K562 (cell line): Measurements from ENCODE around the gene RPF1. TPM values are rescaled to one million over a fixed set of nuclear protein-coding genes. Genes with fewer than 3 reads are reported as not detected.
"Not testable (repeated sequence)": the region's sequence is repeated elsewhere in the genome, so short reads cannot be mapped to it uniquely, and the experiment has no call there.

Experiments used
- ATAC-seq: fragments of 200-7000 bp; cut with Tn5 transposase; 3 replicates; pipeline ENCODE4 v1.9.1; 2020; ENCODE audit warnings: moderate library complexity
- BruUV-seq: library from RNA; stranded (reverse); fragments of 400-500 nt; replicated peaks from 2 replicates; lab custom pipeline; 2021; lab: Mats Ljungman, UMichigan
- CTCF ChIA-PET: fragments of 300-600 bp; formaldehyde crosslinking; extraction: SDS; loops from one replicate; lab custom pipeline; 2021; ENCODE audit warnings: low intra/inter-chr PET ratio; lab: Yijun Ruan, JAX
- POLR2A ChIA-PET: fragments of 300-600, 350-650 bp; sonication (Branson Sonifier 250); formaldehyde crosslinking; extraction: SDS; loops from one replicate; lab custom pipeline; 2021; ENCODE audit warnings: antibody characterized with exemption, inconsistent platforms; lab: Yijun Ruan, JAX
- DNase-seq, 4 experiments: peaks; one replicate each; pipeline versions ENCODE4 v3.0.0 to v3.0.0-alpha.2; 2011 to 2018; ENCODE audit warnings: low spot score in 3 of 4, mixed read lengths in 3 of 4; ENCODE audit errors: extremely low read depth in 1 of 4
- FAIRE-seq: peaks from 2 replicates; lab custom pipeline; 2011; peaks lifted over from hg19 to GRCh38; lab: Jason Lieb, UNC
- H2AFZ ChIP-seq: 2 replicates; pipeline ENCODE4 v1.6.0; 2011; ENCODE audit warnings: low read depth, low read length, control low read depth, inconsistent platforms
- H3K27ac ChIP-seq: fragments of 200-600 bp; 3 replicates; pipeline ENCODE4 v1.8.0; 2011; ENCODE audit warnings: low read depth, mild to moderate bottlenecking, control low read depth, inconsistent platforms, low read length, moderate library complexity, mixed read lengths; ENCODE audit errors: extremely low read depth
- H3K27me3 ChIP-seq, 2 experiments: fragments of 300-600 bp in 1 of 2; 2 replicates in 1 of 2; 3 replicates in 1 of 2; pipeline versions ENCODE4 v1.6.0 to v1.8.0; 2011; ENCODE audit warnings: inconsistent platforms in 2 of 2, low read length in 2 of 2, mild to moderate bottlenecking in 1 of 2, mixed read lengths in 1 of 2, moderate library complexity in 1 of 2; ENCODE audit not compliant: control insufficient read depth in 2 of 2, insufficient read depth in 2 of 2
- H3K36me3 ChIP-seq: fragments of 300-600 bp; 3 replicates; pipeline ENCODE4 v1.8.0; 2011; ENCODE audit warnings: mild to moderate bottlenecking, low read length, inconsistent platforms; ENCODE audit not compliant: control insufficient read depth, insufficient read depth
- H3K4me1 ChIP-seq, 2 experiments: fragments of 200-600 bp in 1 of 2; replicated peaks in 1 of 2; 2 replicates in 1 of 2; 3 replicates in 1 of 2; pipeline versions ENCODE4 v1.5.1 to v1.8.0; 2011; ENCODE audit warnings: inconsistent platforms in 2 of 2, low read length in 2 of 2, mild to moderate bottlenecking in 1 of 2, mixed read lengths in 1 of 2, moderate library complexity in 1 of 2; ENCODE audit not compliant: control insufficient read depth in 2 of 2, insufficient read depth in 2 of 2
- H3K4me2 ChIP-seq: 2 replicates; pipeline ENCODE4 v1.6.1; 2011; ENCODE audit warnings: low read length, control low read depth, inconsistent platforms, mixed read lengths; ENCODE audit not compliant: insufficient read depth
- H3K4me3 ChIP-seq: fragments of 200-600 bp; sonication (generic), shearing (Covaris generic); 2 replicates; pipeline ENCODE4 v1.5.1; 2016; ENCODE audit warnings: control low read depth, inconsistent platforms
- H3K79me2 ChIP-seq: fragments of 200-600 bp; 3 replicates; pipeline ENCODE4 v1.8.0; 2011; ENCODE audit warnings: low read length, inconsistent platforms; ENCODE audit not compliant: control insufficient read depth, insufficient read depth
- H3K9ac ChIP-seq, 2 experiments: 2 replicates each; pipeline versions ENCODE4 v1.6.0 to v1.6.1; 2011; ENCODE audit warnings: low read depth in 2 of 2, low read length in 2 of 2, control low read depth in 1 of 2, inconsistent platforms in 1 of 2, mild to moderate bottlenecking in 1 of 2, mixed read lengths in 1 of 2; ENCODE audit not compliant: insufficient read depth in 1 of 2
- H3K9me1 ChIP-seq: one replicate; pipeline ENCODE4 v1.6.0; 2011; ENCODE audit warnings: inconsistent platforms, mild to moderate bottlenecking, low read length, moderate library complexity; ENCODE audit not compliant: control insufficient read depth, insufficient read depth
- H3K9me3 ChIP-seq: replicated peaks from 2 replicates; pipeline ENCODE4 v1.5.1; 2011; ENCODE audit warnings: low read depth, low read length, inconsistent platforms; ENCODE audit not compliant: control insufficient read depth, insufficient read depth
- H4K20me1 ChIP-seq: replicated peaks from 2 replicates; pipeline ENCODE4 v1.6.1; 2011; ENCODE audit warnings: low read length, inconsistent platforms, mixed read lengths; ENCODE audit not compliant: control insufficient read depth, insufficient read depth
- CC2D1A ChIP-seq: fragments of 450-650 bp; IDR thresholded peaks from 2 replicates; pipeline ENCODE4 v1.6.1; 2017; ENCODE audit warnings: mild to moderate bottlenecking
- GTF3C2 ChIP-seq: IDR thresholded peaks from 3 replicates; pipeline ENCODE4 v1.6.1; 2011; ENCODE audit warnings: borderline replicate concordance, mild to moderate bottlenecking, moderate library complexity; ENCODE audit not compliant: insufficient read length; ENCODE audit errors: extremely low read depth
- RBFOX2 ChIP-seq: fragments of 200-400 bp; formaldehyde crosslinking; IDR thresholded peaks from 2 replicates; pipeline ENCODE4 v1.6.1; 2017; ENCODE audit warnings: low read depth, mild to moderate bottlenecking, low read length, moderate library complexity
- SOX6 ChIP-seq: fragments of 450-650 bp; IDR thresholded peaks from 2 replicates; pipeline ENCODE4 v1.6.1; 2014; ENCODE audit warnings: mild to moderate bottlenecking
- ZFX ChIP-seq: sonication (generic); formaldehyde crosslinking; IDR thresholded peaks from 2 replicates; pipeline ENCODE4 v1.8.0; 2022; ENCODE audit warnings: mild to moderate bottlenecking, missing genetic modification reagents, moderate library complexity
- WGBS: fragments of 100-300 bp; shearing (Covaris generic); methylation state at CpG from one replicate; pipeline ENCODE4 v1.1.6; 2016; ENCODE audit warnings: low coverage, mixed read lengths; ENCODE audit not compliant: insufficient coverage; ENCODE audit errors: missing lambda C conversion rate; 5-methylcytosine and 5-hydroxymethylcytosine counted together
- in situ Hi-C: fragments of 300-500 bp; cut with MboI; formaldehyde crosslinking; loops from 4 replicates; pipeline ENCODE4 v1.15.0; 2018; ENCODE audit warnings: inconsistent platforms, mixed read lengths
- intact Hi-C: fragments of 100-400 bp; cut with micrococcal nuclease; formaldehyde crosslinking; loops from 2 replicates; pipeline ENCODE4 v1.14.2; 2022
- polyA plus RNA-seq, 8 experiments: library from polyadenylated mRNA; depleted of rRNA in 4 of 8; stranded (reverse) in 5 of 8; unstranded in 3 of 8; fragments of >200 nt; fragmentation: Nextera tagmentation in 2 of 8; fragmentation: Illumina TruSeq in 1 of 8; extraction: Ambion mirVana in 2 of 8; extraction: Trizol in 1 of 8; gene quantifications; 2 replicates each; pipeline versions ENCODE4 v1.2.1 to v1.2.3, GENCODE V29; 2011 to 2014; ENCODE audit warnings: inconsistent platforms in 1 of 8, missing spikeins in 1 of 8
- total RNA-seq, 7 experiments: library from RNA; depleted of rRNA in 6 of 7; stranded (reverse); fragments of >200 nt in 6 of 7; fragmentation: Illumina TruSeq in 2 of 7; extraction: Trizol in 2 of 7; gene quantifications; 2 replicates each; pipeline versions ENCODE4 v1.2.1 to v1.2.3, GENCODE V29; 2011 to 2021; ENCODE audit warnings: low replicate concordance in 1 of 7
- TF ChIP-seq, protein P1 (sequence below): fragments of 450-650 bp; IDR thresholded peaks from 2 replicates; pipeline ENCODE4 v1.6.1; 2017; ENCODE audit warnings: antibody characterized with exemption, mild to moderate bottlenecking
- TF ChIP-seq, protein P2 (sequence below), 2 experiments: fragments of 450-650 bp; IDR thresholded peaks; 2 replicates each; pipeline ENCODE4 v1.6.1; 2016
- TF ChIP-seq, protein P3 (sequence below): fragments of 450-650 bp; formaldehyde crosslinking; IDR thresholded peaks from 2 replicates; pipeline ENCODE4 v1.4.0; 2020; ENCODE audit warnings: mild to moderate bottlenecking, mixed read lengths

The RPF1 gene
- total and polyA plus RNA-seq, 9 of the 15 experiments (the other 6 are each of a cell fraction or from before 2014, with no cell fraction given), result 52.4 to 156 (median 90.2) TPM

GRCh38 chr1:84507887-84508286 lies 28.8 kb downstream of the RPF1 start:
- BruUV-seq, in situ Hi-C loops, H3K27me3 ChIP-seq, CTCF ChIA-PET, H3K9me1 ChIP-seq, FAIRE-seq, ATAC-seq, H3K9me3 ChIP-seq: not testable (repeated sequence)
- H3K36me3 ChIP-seq, result peaks cover 23% of the 10 kb centered on the region
- peak in 1 of 4 experiments; percentile 29 for DNase-seq
- 31% methylated on average over 14 of the region's 14 CpGs for WGBS
- peak overlapping the region; percentile 73 for H3K4me2 ChIP-seq
- H4K20me1 ChIP-seq, result peaks cover 18% of the 10 kb centered on the region
- peaks cover 4 to 10% of the 10 kb centered on the region in 2 experiments; a peak in 4 of 5 replicates for H3K4me1 ChIP-seq
- H3K79me2 ChIP-seq, result peaks cover 52% of the 10 kb centered on the region
- POLR2A ChIA-PET, result interaction anchor here (1.0 kb wide), 1 partner anchor 14 kb away, joined by 3 read pairs; no protein-coding TSS in a partner anchor
- intact Hi-C loops, result loop anchor here (2.0 to 10.0 kb wide), 3 partner anchors 113 to 203 kb away; partner anchors contain the start of gene SAMD13
- peak overlapping the region; percentile 91 for H2AFZ ChIP-seq
- peak overlapping the region; percentile 74 to 98; a peak in 3 of 4 replicates for H3K9ac ChIP-seq
- peak overlapping the region; percentile 97 for H3K27ac ChIP-seq
- H3K4me3 ChIP-seq, result peak overlapping the region; percentile 69
- TF ChIP-seq, protein P1, sequence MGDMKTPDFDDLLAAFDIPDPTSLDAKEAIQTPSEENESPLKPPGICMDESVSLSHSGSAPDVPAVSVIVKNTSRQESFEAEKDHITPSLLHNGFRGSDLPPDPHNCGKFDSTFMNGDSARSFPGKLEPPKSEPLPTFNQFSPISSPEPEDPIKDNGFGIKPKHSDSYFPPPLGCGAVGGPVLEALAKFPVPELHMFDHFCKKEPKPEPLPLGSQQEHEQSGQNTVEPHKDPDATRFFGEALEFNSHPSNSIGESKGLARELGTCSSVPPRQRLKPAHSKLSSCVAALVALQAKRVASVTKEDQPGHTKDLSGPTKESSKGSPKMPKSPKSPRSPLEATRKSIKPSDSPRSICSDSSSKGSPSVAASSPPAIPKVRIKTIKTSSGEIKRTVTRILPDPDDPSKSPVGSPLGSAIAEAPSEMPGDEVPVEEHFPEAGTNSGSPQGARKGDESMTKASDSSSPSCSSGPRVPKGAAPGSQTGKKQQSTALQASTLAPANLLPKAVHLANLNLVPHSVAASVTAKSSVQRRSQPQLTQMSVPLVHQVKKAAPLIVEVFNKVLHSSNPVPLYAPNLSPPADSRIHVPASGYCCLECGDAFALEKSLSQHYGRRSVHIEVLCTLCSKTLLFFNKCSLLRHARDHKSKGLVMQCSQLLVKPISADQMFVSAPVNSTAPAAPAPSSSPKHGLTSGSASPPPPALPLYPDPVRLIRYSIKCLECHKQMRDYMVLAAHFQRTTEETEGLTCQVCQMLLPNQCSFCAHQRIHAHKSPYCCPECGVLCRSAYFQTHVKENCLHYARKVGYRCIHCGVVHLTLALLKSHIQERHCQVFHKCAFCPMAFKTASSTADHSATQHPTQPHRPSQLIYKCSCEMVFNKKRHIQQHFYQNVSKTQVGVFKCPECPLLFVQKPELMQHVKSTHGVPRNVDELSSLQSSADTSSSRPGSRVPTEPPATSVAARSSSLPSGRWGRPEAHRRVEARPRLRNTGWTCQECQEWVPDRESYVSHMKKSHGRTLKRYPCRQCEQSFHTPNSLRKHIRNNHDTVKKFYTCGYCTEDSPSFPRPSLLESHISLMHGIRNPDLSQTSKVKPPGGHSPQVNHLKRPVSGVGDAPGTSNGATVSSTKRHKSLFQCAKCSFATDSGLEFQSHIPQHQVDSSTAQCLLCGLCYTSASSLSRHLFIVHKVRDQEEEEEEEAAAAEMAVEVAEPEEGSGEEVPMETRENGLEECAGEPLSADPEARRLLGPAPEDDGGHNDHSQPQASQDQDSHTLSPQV, result 0 out of 2 replicates have a peak, but pooled peaks have one; percentile 49
- TF ChIP-seq GTF3C2 (peak; percentile 39), RBFOX2 (peak; percentile 14; the same call in 1 of the 2 replicates), ZFX (CRISPR knock-in tag) (peak; percentile 74), CC2D1A (peak; percentile 65; the same call in 1 of the 2 replicates), SOX6 (0 out of 2 replicates have a peak, but pooled peaks have one; percentile 23)
- TF ChIP-seq, protein P2, sequence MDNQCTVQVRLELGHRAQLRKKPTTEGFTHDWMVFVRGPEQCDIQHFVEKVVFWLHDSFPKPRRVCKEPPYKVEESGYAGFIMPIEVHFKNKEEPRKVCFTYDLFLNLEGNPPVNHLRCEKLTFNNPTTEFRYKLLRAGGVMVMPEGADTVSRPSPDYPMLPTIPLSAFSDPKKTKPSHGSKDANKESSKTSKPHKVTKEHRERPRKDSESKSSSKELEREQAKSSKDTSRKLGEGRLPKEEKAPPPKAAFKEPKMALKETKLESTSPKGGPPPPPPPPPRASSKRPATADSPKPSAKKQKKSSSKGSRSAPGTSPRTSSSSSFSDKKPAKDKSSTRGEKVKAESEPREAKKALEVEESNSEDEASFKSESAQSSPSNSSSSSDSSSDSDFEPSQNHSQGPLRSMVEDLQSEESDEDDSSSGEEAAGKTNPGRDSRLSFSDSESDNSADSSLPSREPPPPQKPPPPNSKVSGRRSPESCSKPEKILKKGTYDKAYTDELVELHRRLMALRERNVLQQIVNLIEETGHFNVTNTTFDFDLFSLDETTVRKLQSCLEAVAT (IDR thresholded peaks at IDR 0.05), result 0 out of 4 replicates have a peak, but pooled peaks of 1 of the 2 experiments have one; percentile 44
- TF ChIP-seq, protein P3, sequence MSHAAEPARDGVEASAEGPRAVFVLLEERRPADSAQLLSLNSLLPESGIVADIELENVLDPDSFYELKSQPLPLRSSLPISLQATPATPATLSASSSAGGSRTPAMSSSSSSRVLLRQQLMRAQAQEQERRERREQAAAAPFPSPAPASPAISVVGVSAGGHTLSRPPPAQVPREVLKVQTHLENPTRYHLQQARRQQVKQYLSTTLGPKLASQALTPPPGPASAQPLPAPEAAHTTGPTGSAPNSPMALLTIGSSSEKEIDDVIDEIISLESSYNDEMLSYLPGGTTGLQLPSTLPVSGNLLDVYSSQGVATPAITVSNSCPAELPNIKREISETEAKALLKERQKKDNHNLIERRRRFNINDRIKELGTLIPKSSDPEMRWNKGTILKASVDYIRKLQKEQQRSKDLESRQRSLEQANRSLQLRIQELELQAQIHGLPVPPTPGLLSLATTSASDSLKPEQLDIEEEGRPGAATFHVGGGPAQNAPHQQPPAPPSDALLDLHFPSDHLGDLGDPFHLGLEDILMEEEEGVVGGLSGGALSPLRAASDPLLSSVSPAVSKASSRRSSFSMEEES, result peak; percentile 20
